Measurements from ENCODE around the gene SLIT3.

SLIT3 gene

GRCh38 chr5:168669668-168670378 is 631.1 kb downstream of the SLIT3 start:
- DNase-seq (ENCODE audit: low read depth), result no peak

GRCh38 chr5:168669156-168669555 is 631.8 kb downstream of the SLIT3 start:
- no peak for DNase-seq (ENCODE audit: low read depth)

GRCh38 chr5:168668078-168668477 is 632.9 kb downstream of the SLIT3 start:
- no peak for DNase-seq (ENCODE audit: low read depth)

GRCh38 chr5:168667301-168667840 is 633.6 kb downstream of the SLIT3 start:
- DNase-seq (ENCODE audit: low read depth), result no peak

- no peak for DNase-seq (ENCODE audit: low read depth)
Observed at GRCh38 chr5:168666356-168666755, 634.6 kb downstream of the SLIT3 start.

- DNase-seq (ENCODE audit: low read depth), result no peak
Observed at GRCh38 chr5:168663276-168664004, 637.5 kb downstream of the SLIT3 start.

GRCh38 chr5:168661593-168662485 is 639.1 kb downstream of the SLIT3 start:
- no peak for DNase-seq (ENCODE audit: low read depth)

GRCh38 chr5:168660691-168661090 is 640.2 kb downstream of the SLIT3 start:
- no peak for DNase-seq (ENCODE audit: low read depth)

- DNase-seq (ENCODE audit: low read depth), result no peak
Observed at GRCh38 chr5:168659286-168659847, 641.6 kb downstream of the SLIT3 start.

- no peak for DNase-seq (ENCODE audit: low read depth)
Observed at GRCh38 chr5:168658394-168658793, 642.5 kb downstream of the SLIT3 start.

- DNase-seq (ENCODE audit: low read depth), result no peak
Observed at GRCh38 chr5:168656633-168657032, 644.3 kb downstream of the SLIT3 start.

- DNase-seq (ENCODE audit: low read depth), result no peak
Observed at GRCh38 chr5:168655316-168655715, 645.6 kb downstream of the SLIT3 start.

- no peak for DNase-seq (ENCODE audit: low read depth)
Observed at GRCh38 chr5:168654211-168654721, 646.7 kb downstream of the SLIT3 start.

GRCh38 chr5:168653626-168654025 is 647.3 kb downstream of the SLIT3 start:
- no peak for DNase-seq (ENCODE audit: low read depth)

GRCh38 chr5:168651648-168652047 is 649.3 kb downstream of the SLIT3 start:
- DNase-seq (ENCODE audit: low read depth), result no peak

- no peak for DNase-seq (ENCODE audit: low read depth)
Observed at GRCh38 chr5:168649306-168649705, 651.6 kb downstream of the SLIT3 start.

GRCh38 chr5:168648576-168648975 is 652.4 kb downstream of the SLIT3 start:
- DNase-seq (ENCODE audit: low read depth), result no peak

- DNase-seq (ENCODE audit: low read depth), result no peak
Observed at GRCh38 chr5:168648016-168648415, 652.9 kb downstream of the SLIT3 start.

GRCh38 chr5:168647083-168647482 is 653.9 kb downstream of the SLIT3 start:
- no peak for DNase-seq (ENCODE audit: low read depth)

- DNase-seq (ENCODE audit: low read depth), result no peak
Observed at GRCh38 chr5:168646335-168646734, 654.6 kb downstream of the SLIT3 start.

GRCh38 chr5:168645195-168645594 is 655.7 kb downstream of the SLIT3 start:
- no peak for DNase-seq (ENCODE audit: low read depth)

GRCh38 chr5:168642019-168642418 is 658.9 kb downstream of the SLIT3 start:
- DNase-seq (ENCODE audit: low read depth), result no peak

Data from stimulated activated CD8-positive, alpha-beta memory T cell treated with anti-CD3 and anti-CD28 coated beads, Interleukin-15, amount 100 ng/mL, for 24 hours (primary cell).